ENCODE data around the gene GNAT1.
"Not testable (repeated sequence)": the region's sequence is repeated elsewhere in the genome, so short reads cannot be mapped to it uniquely, and the experiment has no call there.

GNAT1 gene

GRCh38 chr3:50241713-50242380, 50.4 kb downstream of the GNAT1 start:
- H3K36me3 Mint-ChIP-seq (ENCODE audit: low read depth): peaks cover 4% of the 10 kb centered on the region
- no peak for TF ChIP-seq CTCF (IDR thresholded peaks at IDR 0.05)
- peak overlapping the region; percentile 93 for H3K27ac Mint-ChIP-seq
- H3K9me3 Mint-ChIP-seq: no peaks in the 10 kb centered on the region
- H3K4me3 Mint-ChIP-seq: no peak overlapping the region
- no peaks in the 10 kb centered on the region for H3K27me3 Mint-ChIP-seq (ENCODE audit: low read depth, poor library complexity)
- DNase-seq: no peak
- peaks cover 81% of the 10 kb centered on the region for H3K4me1 Mint-ChIP-seq

DNA sequence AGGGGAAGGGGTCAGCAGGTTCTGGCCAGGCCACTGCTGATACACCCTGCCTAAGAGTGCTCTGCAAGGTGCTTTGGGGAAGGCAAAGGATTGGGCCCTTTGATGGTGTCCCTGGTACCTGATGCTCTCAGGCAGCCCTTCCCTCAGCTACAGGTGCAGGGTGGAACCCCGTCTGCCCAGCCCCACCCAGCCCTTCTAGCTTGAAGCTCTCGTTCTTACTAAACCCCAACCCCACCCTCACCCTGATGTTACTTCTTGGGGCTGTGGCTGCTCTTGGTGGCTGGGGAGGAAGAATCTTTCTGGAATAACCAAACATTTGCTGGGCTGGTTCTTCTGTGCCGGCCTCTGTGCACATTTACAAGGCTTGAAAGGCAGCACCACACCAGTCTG, 51.0 kb downstream of the GNAT1 start:
- no peaks in the 10 kb centered on the region for H3K9me3 Mint-ChIP-seq
- H3K4me3 Mint-ChIP-seq: no peak overlapping the region
- peak overlapping the region; percentile 72 for H3K27ac Mint-ChIP-seq
- no peak for DNase-seq
- no peaks in the 10 kb centered on the region for H3K27me3 Mint-ChIP-seq (ENCODE audit: low read depth, poor library complexity)
- H3K36me3 Mint-ChIP-seq (ENCODE audit: low read depth): peaks cover 4% of the 10 kb centered on the region
- H3K4me1 Mint-ChIP-seq: peaks cover 81% of the 10 kb centered on the region
- TF ChIP-seq CTCF (IDR thresholded peaks at IDR 0.05): no peak

- Mint-ChIP-seq H3K9me3 (no peaks in the 10 kb centered on the region), H3K4me1 (peaks cover 78% of the 10 kb centered on the region), H3K27ac (peak overlapping the region; percentile 72), H3K36me3 (ENCODE audit: low read depth) (peaks cover 4% of the 10 kb centered on the region), H3K27me3 (ENCODE audit: low read depth, poor library complexity) (no peaks in the 10 kb centered on the region), H3K4me3 (no peak overlapping the region)
- no peak for TF ChIP-seq CTCF (IDR thresholded peaks at IDR 0.05)
- DNase-seq: no peak
Observed at GRCh38 chr3:50242851-50243542, 51.6 kb downstream of the GNAT1 start.

GRCh38 chr3:50243543-50243895, 52.1 kb downstream of the GNAT1 start:
- Mint-ChIP-seq H3K4me1 (peaks cover 76% of the 10 kb centered on the region), H3K36me3 (ENCODE audit: low read depth) (peaks cover 4% of the 10 kb centered on the region), H3K27ac (no peak overlapping the region), H3K9me3 (no peaks in the 10 kb centered on the region), H3K27me3 (ENCODE audit: low read depth, poor library complexity) (no peaks in the 10 kb centered on the region), H3K4me3 (no peak overlapping the region)
- DNase-seq: no peak
- no peak for TF ChIP-seq CTCF (IDR thresholded peaks at IDR 0.05)

DNA sequence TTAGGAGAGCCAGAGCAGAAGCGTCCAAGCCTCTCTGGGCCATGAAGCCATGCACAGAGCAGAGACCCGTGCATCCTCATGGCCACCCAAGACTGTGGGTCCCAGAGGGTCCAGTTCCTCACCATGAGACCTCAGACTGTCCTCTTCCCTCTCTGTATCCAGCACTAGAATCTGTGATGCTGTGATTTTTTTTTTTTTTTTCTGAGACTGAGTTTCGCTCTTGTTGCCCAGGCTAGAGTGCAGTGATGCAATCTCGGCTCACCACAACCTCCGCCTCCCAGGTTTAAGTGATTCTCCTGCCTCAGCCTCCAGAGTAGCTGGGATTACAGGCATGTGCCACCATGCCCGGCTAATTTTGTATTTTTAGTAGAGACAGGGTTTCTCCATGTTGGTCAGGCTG, 53.4 kb downstream of the GNAT1 start:
- DNase-seq; H3K9me3 Mint-ChIP-seq; H3K36me3 Mint-ChIP-seq (ENCODE audit: low read depth); H3K27me3 Mint-ChIP-seq (ENCODE audit: low read depth, poor library complexity): not testable (repeated sequence)
- H3K4me1 Mint-ChIP-seq: peaks cover 65% of the 10 kb centered on the region
- H3K27ac Mint-ChIP-seq: peak overlapping the region; percentile 99
- peak overlapping the region; percentile 25 for H3K4me3 Mint-ChIP-seq

GRCh38 chr3:50245251-50245745, 53.9 kb downstream of the GNAT1 start:
- Mint-ChIP-seq H3K36me3 (ENCODE audit: low read depth) (peaks cover 4% of the 10 kb centered on the region), H3K9me3 (no peaks in the 10 kb centered on the region), H3K27ac (peak overlapping the region; percentile 99), H3K27me3 (ENCODE audit: low read depth, poor library complexity) (no peaks in the 10 kb centered on the region), H3K4me3 (peak overlapping the region; percentile 25), H3K4me1 (peaks cover 64% of the 10 kb centered on the region)
- no peak for DNase-seq
- no peak for TF ChIP-seq CTCF (IDR thresholded peaks at IDR 0.05)
